HG02970 (cell line): ENCODE results near the gene GZF1.

Experiments
- ATAC-seq: cut with Tn5 transposase; IDR thresholded peaks from one replicate; pipeline ENCODE4 v1.9.1; 2021; ENCODE audit warnings: mild to moderate bottlenecking, moderate library complexity, moderate number of reproducible peaks; ENCODE audit not compliant: unreplicated experiment, low FRiP score

The GZF1 gene

GRCh38 chr20:23404196-23404595, 42.2 kb downstream of the GZF1 start:
- no peak for ATAC-seq

- ATAC-seq, result no peak
Measured at GRCh38 chr20:23406880-23407279, 44.9 kb downstream of the GZF1 start.

- no peak for ATAC-seq
Measured at GRCh38 chr20:23407781-23408464, 45.9 kb downstream of the GZF1 start.

GRCh38 chr20:23408957-23409356, 47.0 kb downstream of the GZF1 start:
- ATAC-seq, result no peak

GRCh38 chr20:23409800-23410199, 47.8 kb downstream of the GZF1 start:
- no peak for ATAC-seq

GRCh38 chr20:23410916-23411695, 49.1 kb downstream of the GZF1 start:
- ATAC-seq, result no peak

GRCh38 chr20:23412026-23412425, 50.0 kb downstream of the GZF1 start:
- no peak for ATAC-seq

GRCh38 chr20:23413862-23414422, 52.0 kb downstream of the GZF1 start:
- no peak for ATAC-seq

- no peak for ATAC-seq
Measured at GRCh38 chr20:23414526-23415188, 52.7 kb downstream of the GZF1 start.

GRCh38 chr20:23415555-23415954, 53.6 kb downstream of the GZF1 start:
- ATAC-seq, result no peak

- no peak for ATAC-seq
Measured at GRCh38 chr20:23415959-23416583, 54.1 kb downstream of the GZF1 start.

GRCh38 chr20:23417861-23418260, 55.9 kb downstream of the GZF1 start:
- ATAC-seq, result no peak

GRCh38 chr20:23419657-23419994, 57.6 kb downstream of the GZF1 start:
- no peak for ATAC-seq

- no peak for ATAC-seq
Measured at GRCh38 chr20:23419995-23420901, 58.3 kb downstream of the GZF1 start.

GRCh38 chr20:23420943-23421931, 59.3 kb downstream of the GZF1 start, which contains the start of gene NAPB:
TSS of gene NAPB (minus strand) at chr20:23421488. CDS start at chr20:23421402, 86 bp downstream.
- ATAC-seq, result peak; percentile 99
